ENCODE results near the gene ALOX12B. TPM values are rescaled to one million over a fixed set of nuclear protein-coding genes. Genes with fewer than 3 reads are reported as not detected.
A peak's percentile ranks its signal among the peaks of the same experiment; 100 is the strongest.

ALOX12B gene
- total and polyA plus RNA-seq, 4 donors, result not detected

DNA sequence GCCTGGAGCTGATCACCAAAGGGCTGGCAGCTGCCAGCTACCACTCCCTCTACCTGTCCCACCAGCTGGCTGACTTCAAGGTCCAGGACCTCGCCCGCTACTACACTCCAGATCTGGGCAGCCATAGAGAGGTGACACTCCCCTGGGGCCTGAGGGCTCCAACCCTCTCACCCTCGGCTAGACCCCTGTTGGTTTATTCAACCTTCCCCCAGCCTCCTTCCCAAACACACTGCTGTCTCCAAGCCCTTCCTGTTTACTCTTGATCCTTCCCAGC lies 18.0 kb downstream of the ALOX12B start (continued):
- TF ChIP-seq FOXA1 (IDR thresholded peaks at IDR 0.05) (no peak), TAF1 (conservative IDR thresholded peaks at IDR 0.05) (no peak)
- TF ChIP-seq, protein P1, sequence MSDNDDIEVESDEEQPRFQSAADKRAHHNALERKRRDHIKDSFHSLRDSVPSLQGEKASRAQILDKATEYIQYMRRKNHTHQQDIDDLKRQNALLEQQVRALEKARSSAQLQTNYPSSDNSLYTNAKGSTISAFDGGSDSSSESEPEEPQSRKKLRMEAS (IDR thresholded peaks at IDR 0.05), result no peak

DNA sequence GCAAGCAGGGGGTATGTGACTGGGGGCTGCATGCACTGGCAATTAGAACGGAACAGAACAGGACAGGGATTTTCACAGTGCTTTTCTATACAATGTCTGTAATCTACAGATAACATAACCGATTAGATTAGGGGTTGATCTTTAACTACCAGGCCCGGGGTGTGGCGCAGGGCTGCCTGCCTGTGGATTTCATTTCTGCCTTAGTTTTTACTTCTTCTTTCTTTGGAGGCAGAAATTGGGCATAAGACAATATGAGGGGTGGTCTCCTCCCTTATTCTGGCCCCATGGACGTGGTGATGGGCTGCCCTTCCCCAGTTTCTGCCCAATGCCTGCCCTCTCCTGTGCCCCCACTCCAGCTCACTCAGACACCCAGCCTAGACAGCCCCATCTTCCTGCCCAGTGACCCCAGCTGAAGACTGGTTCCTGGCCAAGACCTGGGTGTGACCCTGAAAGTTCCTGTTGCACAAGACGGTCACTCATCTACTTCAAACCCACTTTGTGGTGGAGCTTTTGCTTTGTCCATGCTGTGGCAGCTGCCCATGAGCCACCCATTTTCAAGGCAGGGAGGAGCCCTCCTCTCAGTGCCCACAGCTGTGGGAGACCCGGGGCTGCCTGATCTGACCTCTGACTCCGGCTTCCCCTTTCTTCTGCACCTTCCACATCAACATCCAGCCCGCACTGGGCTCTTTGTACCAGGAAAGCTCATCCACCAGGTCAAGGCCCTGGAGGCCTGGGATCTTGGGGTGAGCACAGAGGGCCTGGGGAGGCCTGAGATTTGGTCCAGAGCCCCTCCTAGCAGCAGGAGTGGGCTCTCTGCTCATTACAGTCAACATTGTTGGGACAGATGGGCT lies 18.6 kb downstream of the ALOX12B start:
- Histone ChIP-seq H3K27ac (ENCODE audit: low read depth in 1 of 2, low read length in 2 of 2) (no peak overlapping the region), H3K4me3 (ENCODE audit: low read depth in 1 of 3, low read length in 3 of 3) (no peak overlapping the region), H3K9me3 (ENCODE audit: control insufficient read depth in 4 of 4, low read length in 3 of 4) (no peaks in the 10 kb centered on the region), H3K36me3 (ENCODE audit: control insufficient read depth in 4 of 4, insufficient read depth in 3 of 4, low read depth in 1 of 4, low read length in 3 of 4) (no peaks in the 10 kb centered on the region), H3K9ac (ENCODE audit: low read depth in 1 of 2, low read length in 2 of 2) (no peak overlapping the region), H3K27me3 (ENCODE audit: control insufficient read depth in 4 of 4, insufficient read depth in 4 of 4, low read length in 3 of 4) (peaks cover 4 to 39% (median 10%) of the 10 kb centered on the region in 4 donors), H3K4me1 (ENCODE audit: control insufficient read depth in 4 of 4, insufficient read depth in 4 of 4, low read length in 3 of 4) (peaks cover 4 to 20% (median 6%) of the 10 kb centered on the region in 4 donors)
- DNase-seq (ENCODE audit: low spot score), result no peak
- 31% methylated on average over 9 of the region's 9 CpGs for WGBS
- peak; percentile 54 for TF ChIP-seq NR2F2 (IDR thresholded peaks at IDR 0.05)
- TF ChIP-seq, protein P2, sequence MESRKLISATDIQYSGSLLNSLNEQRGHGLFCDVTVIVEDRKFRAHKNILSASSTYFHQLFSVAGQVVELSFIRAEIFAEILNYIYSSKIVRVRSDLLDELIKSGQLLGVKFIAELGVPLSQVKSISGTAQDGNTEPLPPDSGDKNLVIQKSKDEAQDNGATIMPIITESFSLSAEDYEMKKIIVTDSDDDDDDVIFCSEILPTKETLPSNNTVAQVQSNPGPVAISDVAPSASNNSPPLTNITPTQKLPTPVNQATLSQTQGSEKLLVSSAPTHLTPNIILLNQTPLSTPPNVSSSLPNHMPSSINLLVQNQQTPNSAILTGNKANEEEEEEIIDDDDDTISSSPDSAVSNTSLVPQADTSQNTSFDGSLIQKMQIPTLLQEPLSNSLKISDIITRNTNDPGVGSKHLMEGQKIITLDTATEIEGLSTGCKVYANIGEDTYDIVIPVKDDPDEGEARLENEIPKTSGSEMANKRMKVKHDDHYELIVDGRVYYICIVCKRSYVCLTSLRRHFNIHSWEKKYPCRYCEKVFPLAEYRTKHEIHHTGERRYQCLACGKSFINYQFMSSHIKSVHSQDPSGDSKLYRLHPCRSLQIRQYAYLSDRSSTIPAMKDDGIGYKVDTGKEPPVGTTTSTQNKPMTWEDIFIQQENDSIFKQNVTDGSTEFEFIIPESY (IDR thresholded peaks at IDR 0.05), result no peak

DNA sequence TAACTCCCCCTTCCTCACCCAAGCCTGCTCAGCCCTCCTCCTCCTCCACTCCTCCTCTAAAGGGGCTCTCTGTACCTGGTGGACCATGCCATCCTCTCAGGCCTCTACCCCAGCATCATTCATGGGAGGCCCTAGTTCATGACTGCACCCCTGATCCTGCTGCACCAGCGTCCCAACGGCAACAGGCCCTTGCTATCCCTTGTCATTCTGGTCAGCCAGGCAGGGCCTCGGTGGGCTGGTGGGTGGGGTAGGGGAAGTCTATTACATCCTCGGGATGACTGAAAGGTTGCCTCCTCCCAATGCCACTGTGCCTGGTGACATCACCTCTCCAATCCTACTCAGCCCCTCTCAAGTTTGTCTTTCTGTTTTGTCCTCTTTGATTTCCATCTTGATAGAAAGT lies 19.7 kb downstream of the ALOX12B start:
- no peak overlapping the region for H3K9ac ChIP-seq (ENCODE audit: low read depth in 1 of 2, low read length in 2 of 2)
- H3K9me3 ChIP-seq (ENCODE audit: control insufficient read depth in 4 of 4, low read length in 3 of 4), result no peaks in the 10 kb centered on the region
- 33% methylated on average over 4 of the region's 4 CpGs for WGBS
- H3K4me3 ChIP-seq (ENCODE audit: low read depth in 1 of 3, low read length in 3 of 3), result no peak overlapping the region
- H3K36me3 ChIP-seq (ENCODE audit: control insufficient read depth in 4 of 4, insufficient read depth in 3 of 4, low read depth in 1 of 4, low read length in 3 of 4), result no peaks in the 10 kb centered on the region
- no peak for DNase-seq (ENCODE audit: low spot score)
- H3K27ac ChIP-seq (ENCODE audit: low read depth in 1 of 2, low read length in 2 of 2), result no peak overlapping the region
- peaks cover 3 to 12% (median 4%) of the 10 kb centered on the region in 4 donors for H3K4me1 ChIP-seq (ENCODE audit: control insufficient read depth in 4 of 4, insufficient read depth in 4 of 4, low read length in 3 of 4)
- peaks cover 4 to 42% (median 8%) of the 10 kb centered on the region in 4 donors for H3K27me3 ChIP-seq (ENCODE audit: control insufficient read depth in 4 of 4, insufficient read depth in 4 of 4, low read length in 3 of 4)
- TF ChIP-seq FOXA2 (IDR thresholded peaks at IDR 0.05), result no peak
- TF ChIP-seq HNF4G (IDR thresholded peaks at IDR 0.05), result no peak
- no peak for TF ChIP-seq FOXA1 (IDR thresholded peaks at IDR 0.05)
- no peak for TF ChIP-seq SP1 (IDR thresholded peaks at IDR 0.05)
- TF ChIP-seq, protein P1 (IDR thresholded peaks at IDR 0.05), result no peak
- no peak for TF ChIP-seq JUND (IDR thresholded peaks at IDR 0.05)
- no peak for TF ChIP-seq RAD21 (IDR thresholded peaks at IDR 0.05)
- TF ChIP-seq, protein P3, sequence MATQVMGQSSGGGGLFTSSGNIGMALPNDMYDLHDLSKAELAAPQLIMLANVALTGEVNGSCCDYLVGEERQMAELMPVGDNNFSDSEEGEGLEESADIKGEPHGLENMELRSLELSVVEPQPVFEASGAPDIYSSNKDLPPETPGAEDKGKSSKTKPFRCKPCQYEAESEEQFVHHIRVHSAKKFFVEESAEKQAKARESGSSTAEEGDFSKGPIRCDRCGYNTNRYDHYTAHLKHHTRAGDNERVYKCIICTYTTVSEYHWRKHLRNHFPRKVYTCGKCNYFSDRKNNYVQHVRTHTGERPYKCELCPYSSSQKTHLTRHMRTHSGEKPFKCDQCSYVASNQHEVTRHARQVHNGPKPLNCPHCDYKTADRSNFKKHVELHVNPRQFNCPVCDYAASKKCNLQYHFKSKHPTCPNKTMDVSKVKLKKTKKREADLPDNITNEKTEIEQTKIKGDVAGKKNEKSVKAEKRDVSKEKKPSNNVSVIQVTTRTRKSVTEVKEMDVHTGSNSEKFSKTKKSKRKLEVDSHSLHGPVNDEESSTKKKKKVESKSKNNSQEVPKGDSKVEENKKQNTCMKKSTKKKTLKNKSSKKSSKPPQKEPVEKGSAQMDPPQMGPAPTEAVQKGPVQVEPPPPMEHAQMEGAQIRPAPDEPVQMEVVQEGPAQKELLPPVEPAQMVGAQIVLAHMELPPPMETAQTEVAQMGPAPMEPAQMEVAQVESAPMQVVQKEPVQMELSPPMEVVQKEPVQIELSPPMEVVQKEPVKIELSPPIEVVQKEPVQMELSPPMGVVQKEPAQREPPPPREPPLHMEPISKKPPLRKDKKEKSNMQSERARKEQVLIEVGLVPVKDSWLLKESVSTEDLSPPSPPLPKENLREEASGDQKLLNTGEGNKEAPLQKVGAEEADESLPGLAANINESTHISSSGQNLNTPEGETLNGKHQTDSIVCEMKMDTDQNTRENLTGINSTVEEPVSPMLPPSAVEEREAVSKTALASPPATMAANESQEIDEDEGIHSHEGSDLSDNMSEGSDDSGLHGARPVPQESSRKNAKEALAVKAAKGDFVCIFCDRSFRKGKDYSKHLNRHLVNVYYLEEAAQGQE (IDR thresholded peaks at IDR 0.05), result no peak
- TF ChIP-seq HNF4A (conservative IDR thresholded peaks at IDR 0.05), result no peak
- no peak for TF ChIP-seq EGR1 (IDR thresholded peaks at IDR 0.05; ENCODE audit: low read depth in 2 of 2)
- TF ChIP-seq, protein P4, sequence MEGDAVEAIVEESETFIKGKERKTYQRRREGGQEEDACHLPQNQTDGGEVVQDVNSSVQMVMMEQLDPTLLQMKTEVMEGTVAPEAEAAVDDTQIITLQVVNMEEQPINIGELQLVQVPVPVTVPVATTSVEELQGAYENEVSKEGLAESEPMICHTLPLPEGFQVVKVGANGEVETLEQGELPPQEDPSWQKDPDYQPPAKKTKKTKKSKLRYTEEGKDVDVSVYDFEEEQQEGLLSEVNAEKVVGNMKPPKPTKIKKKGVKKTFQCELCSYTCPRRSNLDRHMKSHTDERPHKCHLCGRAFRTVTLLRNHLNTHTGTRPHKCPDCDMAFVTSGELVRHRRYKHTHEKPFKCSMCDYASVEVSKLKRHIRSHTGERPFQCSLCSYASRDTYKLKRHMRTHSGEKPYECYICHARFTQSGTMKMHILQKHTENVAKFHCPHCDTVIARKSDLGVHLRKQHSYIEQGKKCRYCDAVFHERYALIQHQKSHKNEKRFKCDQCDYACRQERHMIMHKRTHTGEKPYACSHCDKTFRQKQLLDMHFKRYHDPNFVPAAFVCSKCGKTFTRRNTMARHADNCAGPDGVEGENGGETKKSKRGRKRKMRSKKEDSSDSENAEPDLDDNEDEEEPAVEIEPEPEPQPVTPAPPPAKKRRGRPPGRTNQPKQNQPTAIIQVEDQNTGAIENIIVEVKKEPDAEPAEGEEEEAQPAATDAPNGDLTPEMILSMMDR (IDR thresholded peaks at IDR 0.05; ENCODE audit: low read depth, low read length, missing input control), result no peak
- no peak for TF ChIP-seq NR2F2 (IDR thresholded peaks at IDR 0.05)
- TF ChIP-seq GABPA (IDR thresholded peaks at IDR 0.05 in 1 of 2, conservative IDR thresholded peaks at IDR 0.05 in 1 of 2), result no peak
- TF ChIP-seq TAF1 (conservative IDR thresholded peaks at IDR 0.05), result no peak
- no peak for TF ChIP-seq YY1 (IDR thresholded peaks at IDR 0.05)
- TF ChIP-seq, protein P5, sequence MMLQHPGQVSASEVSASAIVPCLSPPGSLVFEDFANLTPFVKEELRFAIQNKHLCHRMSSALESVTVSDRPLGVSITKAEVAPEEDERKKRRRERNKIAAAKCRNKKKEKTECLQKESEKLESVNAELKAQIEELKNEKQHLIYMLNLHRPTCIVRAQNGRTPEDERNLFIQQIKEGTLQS (IDR thresholded peaks at IDR 0.05), result no peak
- TF ChIP-seq, protein P2 (IDR thresholded peaks at IDR 0.05), result no peak

Measured in liver (tissue), 9 donors.